HuH-7.5 (cell line): ENCODE data around the gene KANSL1.
"Not testable (repeated sequence)": the region's sequence is repeated elsewhere in the genome, so short reads cannot be mapped to it uniquely, and the experiment has no call there.

Source experiments
- DNase-seq: peaks from one replicate; pipeline ENCODE4 v3.0.0; 2011; ENCODE audit warnings: low spot score

The KANSL1 gene

GRCh38 chr17:46117117-46117516 lies 76.1 kb downstream of the KANSL1 start:
- DNase-seq = no peak

GRCh38 chr17:46115699-46116098 lies 77.5 kb downstream of the KANSL1 start:
- DNase-seq = no peak

GRCh38 chr17:46111236-46111635 lies 82.0 kb downstream of the KANSL1 start:
- DNase-seq = not testable (repeated sequence)

GRCh38 chr17:46110219-46110618 lies 83.0 kb downstream of the KANSL1 start:
- DNase-seq = no peak

GRCh38 chr17:46109603-46110189 lies 83.5 kb downstream of the KANSL1 start:
- DNase-seq = no peak

- DNase-seq = no peak
Observed at GRCh38 chr17:46108550-46109110, 84.6 kb downstream of the KANSL1 start.

- no peak for DNase-seq
Observed at GRCh38 chr17:46108120-46108519, 85.1 kb downstream of the KANSL1 start.

- DNase-seq = no peak
Observed at GRCh38 chr17:46106966-46107644, 86.1 kb downstream of the KANSL1 start.

- DNase-seq = not testable (repeated sequence)
Observed at GRCh38 chr17:46102806-46103205, 90.4 kb downstream of the KANSL1 start.

GRCh38 chr17:46101785-46102617 lies 91.2 kb downstream of the KANSL1 start:
- DNase-seq = not testable (repeated sequence)

GRCh38 chr17:46100590-46100989 lies 92.6 kb downstream of the KANSL1 start:
- DNase-seq = no peak

GRCh38 chr17:46099865-46100264 lies 93.4 kb downstream of the KANSL1 start:
- no peak for DNase-seq

- DNase-seq = no peak
Observed at GRCh38 chr17:46097497-46097896, 95.7 kb downstream of the KANSL1 start.

- DNase-seq = no peak
Observed at GRCh38 chr17:46092991-46093390, 100.2 kb downstream of the KANSL1 start.

- DNase-seq = no peak
Observed at GRCh38 chr17:46090871-46091270, 102.4 kb downstream of the KANSL1 start.

GRCh38 chr17:46089389-46089965 lies 103.8 kb downstream of the KANSL1 start:
- no peak for DNase-seq

GRCh38 chr17:46088595-46088994 lies 104.6 kb downstream of the KANSL1 start:
- no peak for DNase-seq

- DNase-seq = not testable (repeated sequence)
Observed at GRCh38 chr17:46087871-46088270, 105.4 kb downstream of the KANSL1 start.

- no peak for DNase-seq
Observed at GRCh38 chr17:46086821-46087220, 106.4 kb downstream of the KANSL1 start.

- no peak for DNase-seq
Observed at GRCh38 chr17:46085522-46085921, 107.7 kb downstream of the KANSL1 start.

GRCh38 chr17:46082257-46082656 lies 111.0 kb downstream of the KANSL1 start:
- DNase-seq = no peak

GRCh38 chr17:46081018-46081320 lies 112.3 kb downstream of the KANSL1 start:
- no peak for DNase-seq
